ENCODE measurements around the gene COL1A1.

COL1A1 gene

DNA sequence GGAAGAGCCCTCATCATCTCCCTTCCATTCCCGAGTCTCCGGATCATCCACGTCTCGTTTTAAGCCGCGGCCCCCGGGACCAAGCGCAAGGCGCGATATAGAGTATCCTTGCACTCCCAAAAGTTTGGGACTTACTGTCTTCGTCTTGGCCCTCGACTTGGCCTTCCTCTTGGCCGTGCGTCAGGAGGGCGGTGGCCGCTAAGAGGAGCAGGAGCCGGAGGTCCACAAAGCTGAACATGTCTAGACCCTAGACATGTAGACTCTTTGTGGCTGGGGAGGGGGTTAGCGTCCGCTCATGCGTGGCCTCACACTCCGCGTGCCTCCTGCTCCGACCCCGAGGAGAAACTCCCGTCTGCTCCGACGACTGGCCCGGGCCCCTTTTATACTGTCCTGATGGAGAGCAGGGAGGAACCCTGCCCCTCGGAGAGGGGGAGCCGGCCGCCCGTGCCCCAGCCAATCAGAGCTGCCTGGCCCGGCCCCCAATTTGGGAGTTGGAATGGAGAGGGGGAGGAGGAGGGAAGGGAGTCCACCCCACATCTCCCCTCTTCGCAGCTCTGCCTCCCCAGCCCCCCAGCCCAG lies at the start of gene COL1A1:
TSS of gene COL1A1 (minus strand) at position 356 of the 579 bp plus-strand sequence. CDS start at position 238, 118 bp downstream.
- Histone ChIP-seq H3K4me3 (ENCODE audit: low read depth, low read length) (peak within 1 kb of the TSS; percentile 53), H3K4me1 (ENCODE audit: control insufficient read depth, insufficient read depth, low read length) (peaks cover 9% of the 10 kb centered on the region), H3K36me3 (ENCODE audit: control insufficient read depth, insufficient read depth, low read length) (peaks cover 25% of the 10 kb centered on the region), H3K27ac (ENCODE audit: low read depth, low read length) (no peak within 1 kb of the TSS; the same call in 1 of the 2 replicates), H3K9ac (ENCODE audit: low read length) (peak within 1 kb of the TSS; percentile 79), H3K27me3 (ENCODE audit: control insufficient read depth, insufficient read depth, low read length) (peaks cover 26% of the 10 kb centered on the region), H3K9me3 (ENCODE audit: control insufficient read depth, insufficient read depth, low read depth, low read length) (no peaks in the 10 kb centered on the region)

DNA sequence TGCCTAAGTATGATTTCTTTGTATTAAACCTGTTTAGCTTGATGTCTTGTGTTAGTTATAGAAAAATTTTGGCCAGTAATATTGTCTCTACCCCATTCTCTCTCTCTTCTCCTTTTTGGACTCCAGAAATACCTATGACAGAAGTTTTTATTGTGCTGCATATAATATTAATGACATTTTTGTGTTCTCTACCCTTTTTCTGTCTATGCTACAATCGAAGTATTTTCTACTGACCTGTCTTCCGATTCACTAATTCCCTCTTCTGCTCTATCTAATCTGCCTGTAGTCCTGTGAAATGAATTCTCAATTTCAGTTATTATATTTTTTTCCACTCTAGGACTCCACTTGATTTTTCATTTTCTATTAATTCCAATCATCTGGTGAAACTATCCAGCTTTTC lies 46.8 kb upstream of the COL1A1 start:
- Histone ChIP-seq H3K36me3 (ENCODE audit: control insufficient read depth, insufficient read depth, low read length) (no peaks in the 10 kb centered on the region), H3K4me3 (ENCODE audit: low read depth, low read length) (no peak overlapping the region), H3K4me1 (ENCODE audit: control insufficient read depth, insufficient read depth, low read length) (no peaks in the 10 kb centered on the region), H3K27ac (ENCODE audit: low read depth, low read length) (no peak overlapping the region), H3K27me3 (ENCODE audit: control insufficient read depth, insufficient read depth, low read length) (no peaks in the 10 kb centered on the region), H3K9me3 (ENCODE audit: control insufficient read depth, insufficient read depth, low read depth, low read length) (peaks cover 13% of the 10 kb centered on the region; the same call in 1 of the 2 replicates), H3K9ac (ENCODE audit: low read length) (no peak overlapping the region)

DNA sequence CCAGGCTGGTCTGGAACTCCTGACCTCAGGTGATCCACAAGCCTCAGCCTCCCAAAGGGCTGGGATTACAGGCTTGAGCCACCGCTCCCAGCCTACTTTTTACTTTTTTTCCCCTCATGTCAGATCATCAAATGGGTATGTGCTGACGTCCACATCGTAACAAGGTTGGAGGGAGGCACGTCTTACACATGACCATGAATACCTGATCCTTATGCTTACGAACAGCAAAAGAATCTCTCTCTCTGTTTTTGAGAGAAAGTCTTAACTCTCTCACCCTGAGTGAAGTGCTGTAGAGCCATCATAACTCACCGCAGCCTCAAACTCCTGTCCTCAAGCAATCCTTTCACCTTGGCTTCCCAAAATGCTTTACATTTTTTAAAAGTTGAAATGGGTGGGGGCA lies 43.3 kb upstream of the COL1A1 start:
- Histone ChIP-seq H3K9ac (ENCODE audit: low read length) (no peak overlapping the region), H3K4me3 (ENCODE audit: low read depth, low read length) (no peak overlapping the region), H3K36me3 (ENCODE audit: control insufficient read depth, insufficient read depth, low read length) (no peaks in the 10 kb centered on the region), H3K4me1 (ENCODE audit: control insufficient read depth, insufficient read depth, low read length) (no peaks in the 10 kb centered on the region), H3K27ac (ENCODE audit: low read depth, low read length) (no peak overlapping the region), H3K27me3 (ENCODE audit: control insufficient read depth, insufficient read depth, low read length) (no peaks in the 10 kb centered on the region), H3K9me3 (ENCODE audit: control insufficient read depth, insufficient read depth, low read depth, low read length) (peaks cover 10% of the 10 kb centered on the region; the same call in 1 of the 2 replicates)

DNA sequence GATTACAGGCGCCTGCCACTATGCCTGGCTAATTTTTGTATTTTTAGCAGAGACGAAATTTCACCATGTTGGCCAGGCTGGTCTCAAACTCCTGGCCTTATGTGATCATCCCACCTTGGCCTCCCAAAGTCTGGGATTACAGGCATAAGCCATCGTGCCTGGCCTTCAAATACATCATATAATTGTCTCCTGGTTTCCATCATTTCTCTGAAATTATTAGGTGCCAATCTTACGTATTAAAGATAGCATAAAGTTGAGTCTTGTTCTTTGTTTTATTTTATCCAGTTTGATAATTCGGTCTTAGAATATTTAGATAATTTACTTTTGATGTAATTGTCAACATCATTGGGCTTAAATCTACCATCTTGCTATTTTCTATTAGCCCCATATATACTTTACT lies 40.0 kb upstream of the COL1A1 start:
- H3K4me1 ChIP-seq (ENCODE audit: control insufficient read depth, insufficient read depth, low read length) = no peaks in the 10 kb centered on the region
- no peaks in the 10 kb centered on the region; the same call in 1 of the 2 replicates for H3K27me3 ChIP-seq (ENCODE audit: control insufficient read depth, insufficient read depth, low read length)
- no peak overlapping the region for H3K9ac ChIP-seq (ENCODE audit: low read length)
- H3K4me3 ChIP-seq (ENCODE audit: low read depth, low read length) = no peak overlapping the region
- no peaks in the 10 kb centered on the region for H3K9me3 ChIP-seq (ENCODE audit: control insufficient read depth, insufficient read depth, low read depth, low read length)
- H3K27ac ChIP-seq (ENCODE audit: low read depth, low read length) = no peak overlapping the region
- no peaks in the 10 kb centered on the region for H3K36me3 ChIP-seq (ENCODE audit: control insufficient read depth, insufficient read depth, low read length)

DNA sequence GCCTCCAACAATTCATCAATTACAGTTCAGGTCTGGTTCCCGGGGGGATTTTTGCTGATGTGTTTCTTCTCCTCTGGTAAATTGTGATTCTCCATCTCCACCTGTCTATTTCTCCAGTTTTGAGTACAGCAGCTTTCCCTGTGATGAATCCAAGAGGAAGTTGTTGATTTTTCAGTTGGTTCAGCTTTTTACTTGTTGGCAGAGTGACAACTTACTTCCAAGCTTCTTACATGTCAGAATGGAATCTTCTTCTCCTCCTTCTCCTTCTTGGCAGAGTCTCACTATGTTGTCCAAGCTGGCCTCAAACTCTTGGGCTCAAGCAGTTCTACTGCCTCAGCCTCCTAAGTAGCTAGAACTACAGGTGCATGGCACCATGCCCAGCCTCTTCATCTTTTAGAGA lies 39.4 kb upstream of the COL1A1 start:
- Histone ChIP-seq H3K9me3 (ENCODE audit: control insufficient read depth, insufficient read depth, low read depth, low read length) (no peaks in the 10 kb centered on the region; the same call in 1 of the 2 replicates), H3K36me3 (ENCODE audit: control insufficient read depth, insufficient read depth, low read length) (no peaks in the 10 kb centered on the region), H3K9ac (ENCODE audit: low read length) (no peak overlapping the region), H3K27me3 (ENCODE audit: control insufficient read depth, insufficient read depth, low read length) (no peaks in the 10 kb centered on the region; the same call in 1 of the 2 replicates), H3K27ac (ENCODE audit: low read depth, low read length) (no peak overlapping the region), H3K4me3 (ENCODE audit: low read depth, low read length) (no peak overlapping the region), H3K4me1 (ENCODE audit: control insufficient read depth, insufficient read depth, low read length) (no peaks in the 10 kb centered on the region)

DNA sequence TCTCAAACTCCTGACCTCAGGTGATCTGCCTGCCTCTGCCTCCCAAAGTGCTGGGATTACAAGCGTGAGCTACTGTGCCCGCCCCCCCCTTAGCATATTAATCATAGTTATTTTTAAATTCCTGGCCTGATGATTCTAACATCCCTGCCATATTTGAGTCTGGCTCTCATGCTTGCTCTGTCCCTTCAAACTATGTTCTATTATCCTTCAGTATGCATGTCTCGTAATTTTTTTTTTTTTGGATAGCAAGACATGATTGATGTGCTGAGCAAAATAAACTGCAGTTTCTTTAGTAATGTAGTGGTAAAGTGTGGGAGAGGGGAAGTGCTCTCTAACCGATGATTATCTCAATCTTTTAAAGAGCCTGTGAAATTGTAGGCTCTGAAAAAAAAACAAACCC lies 38.5 kb upstream of the COL1A1 start:
- Histone ChIP-seq H3K4me3 (ENCODE audit: low read depth, low read length) (no peak overlapping the region), H3K27me3 (ENCODE audit: control insufficient read depth, insufficient read depth, low read length) (no peaks in the 10 kb centered on the region; the same call in 1 of the 2 replicates), H3K27ac (ENCODE audit: low read depth, low read length) (no peak overlapping the region), H3K4me1 (ENCODE audit: control insufficient read depth, insufficient read depth, low read length) (no peaks in the 10 kb centered on the region), H3K9me3 (ENCODE audit: control insufficient read depth, insufficient read depth, low read depth, low read length) (no peaks in the 10 kb centered on the region; the same call in 1 of the 2 replicates), H3K36me3 (ENCODE audit: control insufficient read depth, insufficient read depth, low read length) (no peaks in the 10 kb centered on the region), H3K9ac (ENCODE audit: low read length) (no peak overlapping the region)

DNA sequence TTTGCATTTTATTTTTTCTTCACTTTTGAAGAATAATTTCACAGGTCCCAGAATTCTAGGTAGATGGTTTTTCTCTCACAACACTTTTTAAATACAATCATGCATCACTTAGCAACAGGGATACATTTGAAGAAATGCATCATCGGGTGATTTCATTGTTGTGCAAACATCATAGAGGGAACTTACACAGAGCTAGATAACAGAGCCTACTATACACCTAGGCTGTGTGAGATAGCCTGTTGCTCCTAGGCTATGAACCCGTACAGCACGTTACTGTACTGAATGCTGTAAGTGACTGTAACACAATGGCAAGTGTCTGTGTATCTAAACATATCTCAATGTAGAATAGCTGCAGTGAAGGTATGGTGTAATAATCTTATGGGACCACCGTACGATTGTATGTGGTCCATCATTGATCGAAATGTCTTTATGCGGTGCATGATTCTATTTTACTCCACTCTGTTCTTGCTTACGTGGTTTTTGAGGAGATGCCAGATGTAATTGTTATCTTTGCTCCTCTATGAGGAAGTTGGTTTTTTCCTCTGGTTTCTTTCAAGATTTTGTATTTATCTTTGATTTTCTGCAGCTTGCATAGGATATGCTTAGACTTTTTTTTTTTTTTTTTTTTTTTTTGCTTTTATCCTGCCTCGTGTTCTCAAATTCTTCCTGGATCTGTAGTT lies 37.3 kb upstream of the COL1A1 start:
- Histone ChIP-seq H3K9ac (ENCODE audit: low read length) (no peak overlapping the region), H3K27ac (ENCODE audit: low read depth, low read length) (no peak overlapping the region), H3K9me3 (ENCODE audit: control insufficient read depth, insufficient read depth, low read depth, low read length) (peaks cover 11% of the 10 kb centered on the region), H3K4me3 (ENCODE audit: low read depth, low read length) (no peak overlapping the region), H3K4me1 (ENCODE audit: control insufficient read depth, insufficient read depth, low read length) (no peaks in the 10 kb centered on the region), H3K27me3 (ENCODE audit: control insufficient read depth, insufficient read depth, low read length) (no peaks in the 10 kb centered on the region; the same call in 1 of the 2 replicates), H3K36me3 (ENCODE audit: control insufficient read depth, insufficient read depth, low read length) (no peaks in the 10 kb centered on the region)

DNA sequence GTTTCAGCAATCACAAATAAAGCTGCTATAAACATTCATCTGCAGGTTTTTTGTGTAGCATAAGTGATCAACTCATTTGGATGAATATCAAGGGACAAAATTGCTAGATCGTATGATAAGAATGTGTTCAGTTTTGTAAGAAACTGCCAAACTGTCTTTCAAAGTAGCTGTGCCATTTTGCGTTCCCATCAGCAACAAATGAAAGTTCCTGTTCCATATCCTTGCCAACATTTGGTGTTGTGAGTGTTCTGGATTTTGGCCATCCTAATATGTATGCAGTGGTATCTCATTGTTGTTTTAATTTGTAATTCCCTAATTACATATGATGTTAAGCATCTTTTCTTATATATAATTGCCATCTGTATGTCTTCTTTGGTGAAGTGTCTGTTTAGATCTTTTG lies 36.5 kb upstream of the COL1A1 start:
- H3K4me3 ChIP-seq (ENCODE audit: low read depth, low read length) = no peak overlapping the region
- no peaks in the 10 kb centered on the region for H3K4me1 ChIP-seq (ENCODE audit: control insufficient read depth, insufficient read depth, low read length)
- no peak overlapping the region for H3K27ac ChIP-seq (ENCODE audit: low read depth, low read length)
- no peak overlapping the region for H3K9ac ChIP-seq (ENCODE audit: low read length)
- no peaks in the 10 kb centered on the region for H3K36me3 ChIP-seq (ENCODE audit: control insufficient read depth, insufficient read depth, low read length)
- H3K9me3 ChIP-seq (ENCODE audit: control insufficient read depth, insufficient read depth, low read depth, low read length) = peaks cover 15% of the 10 kb centered on the region
- H3K27me3 ChIP-seq (ENCODE audit: control insufficient read depth, insufficient read depth, low read length) = no peaks in the 10 kb centered on the region; the same call in 1 of the 2 replicates

DNA sequence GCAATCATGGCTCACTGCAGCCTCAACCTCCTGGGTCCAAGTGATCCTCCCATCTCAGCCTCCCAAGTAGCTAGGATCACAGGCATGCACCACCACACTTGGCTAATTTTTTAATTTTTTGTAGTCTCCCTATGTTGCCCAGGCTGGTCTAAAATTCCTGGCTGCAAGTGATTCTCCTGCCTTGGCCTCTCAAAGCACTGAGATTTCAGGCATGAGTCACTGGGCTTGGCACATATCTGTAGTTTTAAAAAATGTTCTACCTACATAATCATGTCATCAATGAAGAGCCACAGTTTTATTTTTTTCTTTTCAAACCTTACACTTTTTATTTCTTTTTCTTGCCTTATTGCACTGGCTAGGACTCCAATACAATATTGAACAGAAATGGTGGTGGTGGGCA lies 33.1 kb upstream of the COL1A1 start:
- Histone ChIP-seq H3K9ac (ENCODE audit: low read length) (no peak overlapping the region), H3K9me3 (ENCODE audit: control insufficient read depth, insufficient read depth, low read depth, low read length) (peaks cover 15% of the 10 kb centered on the region), H3K36me3 (ENCODE audit: control insufficient read depth, insufficient read depth, low read length) (no peaks in the 10 kb centered on the region), H3K27me3 (ENCODE audit: control insufficient read depth, insufficient read depth, low read length) (no peaks in the 10 kb centered on the region; the same call in 1 of the 2 replicates), H3K27ac (ENCODE audit: low read depth, low read length) (no peak overlapping the region), H3K4me3 (ENCODE audit: low read depth, low read length) (no peak overlapping the region), H3K4me1 (ENCODE audit: control insufficient read depth, insufficient read depth, low read length) (no peaks in the 10 kb centered on the region)

DNA sequence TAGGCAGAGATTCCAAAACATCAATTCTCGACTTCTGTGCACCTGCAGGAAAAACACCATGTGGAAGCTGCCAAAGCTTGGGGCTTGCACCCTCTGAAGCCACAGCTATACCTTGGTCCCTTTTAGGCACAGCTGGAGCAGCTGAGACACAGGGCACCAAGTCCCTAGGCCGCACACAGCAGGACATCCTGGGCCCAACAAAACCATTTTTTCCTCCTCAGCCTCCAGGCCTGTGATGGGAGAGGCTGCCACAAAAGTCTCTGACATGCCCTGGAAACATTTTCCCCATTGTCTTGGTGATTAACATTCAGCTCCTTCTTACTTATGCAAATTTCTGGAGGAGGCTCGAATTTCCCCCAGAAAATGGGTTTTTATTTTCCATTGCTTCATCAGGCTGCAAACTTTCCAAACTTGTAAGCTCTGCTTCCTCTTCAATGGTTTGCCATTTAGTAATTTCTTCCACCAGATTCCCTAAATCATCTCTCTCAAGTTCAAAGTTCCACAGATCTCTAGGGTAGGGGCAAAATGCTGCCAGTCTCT lies 24.3 kb upstream of the COL1A1 start:
- Histone ChIP-seq H3K36me3 (ENCODE audit: control insufficient read depth, insufficient read depth, low read length) (no peaks in the 10 kb centered on the region), H3K9ac (ENCODE audit: low read length) (no peak overlapping the region), H3K4me3 (ENCODE audit: low read depth, low read length) (no peak overlapping the region), H3K9me3 (ENCODE audit: control insufficient read depth, insufficient read depth, low read depth, low read length) (peaks cover 35% of the 10 kb centered on the region), H3K4me1 (ENCODE audit: control insufficient read depth, insufficient read depth, low read length) (peaks cover 1% of the 10 kb centered on the region; the same call in 1 of the 2 replicates), H3K27ac (ENCODE audit: low read depth, low read length) (no peak overlapping the region), H3K27me3 (ENCODE audit: control insufficient read depth, insufficient read depth, low read length) (no peaks in the 10 kb centered on the region)

DNA sequence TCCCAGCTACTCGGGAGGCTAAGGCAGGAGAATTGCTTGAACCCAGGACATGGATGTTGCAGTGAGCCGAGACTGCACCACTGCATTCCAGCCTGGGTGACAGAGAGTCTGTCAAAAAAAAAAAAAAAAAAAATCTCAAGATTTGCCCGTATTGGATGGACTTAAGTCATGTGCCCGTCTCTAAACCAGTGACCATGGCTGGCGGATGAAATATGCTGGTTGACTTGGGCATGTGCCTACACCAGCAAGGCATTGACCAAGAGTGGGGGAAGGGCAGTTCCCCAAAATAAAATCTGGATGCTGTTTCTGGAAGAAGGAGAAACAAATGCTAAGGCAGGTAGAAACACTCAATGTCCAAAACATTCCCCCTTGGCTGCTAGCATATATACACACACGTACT lies 21.5 kb upstream of the COL1A1 start:
- Histone ChIP-seq H3K27me3 (ENCODE audit: control insufficient read depth, insufficient read depth, low read length) (no peaks in the 10 kb centered on the region), H3K4me1 (ENCODE audit: control insufficient read depth, insufficient read depth, low read length) (peaks cover 26% of the 10 kb centered on the region), H3K36me3 (ENCODE audit: control insufficient read depth, insufficient read depth, low read length) (no peaks in the 10 kb centered on the region), H3K4me3 (ENCODE audit: low read depth, low read length) (no peak overlapping the region), H3K9me3 (ENCODE audit: control insufficient read depth, insufficient read depth, low read depth, low read length) (peaks cover 32% of the 10 kb centered on the region), H3K9ac (ENCODE audit: low read length) (no peak overlapping the region), H3K27ac (ENCODE audit: low read depth, low read length) (no peak overlapping the region)

Measured in HUES6 (cell line).